C4-2B (cell line): ENCODE data around the gene MSI2.

Source experiments
- ZFX ChIP-seq: fragments of 450-650 bp; IDR thresholded peaks from 2 replicates; pipeline ENCODE4 v1.6.1; 2017
- TF ChIP-seq, protein P1 (sequence below): fragments of 450-650 bp; conservative IDR thresholded peaks from 2 replicates; pipeline ENCODE4 v1.5.1; 2017; ENCODE audit warnings: mild to moderate bottlenecking

DNA sequence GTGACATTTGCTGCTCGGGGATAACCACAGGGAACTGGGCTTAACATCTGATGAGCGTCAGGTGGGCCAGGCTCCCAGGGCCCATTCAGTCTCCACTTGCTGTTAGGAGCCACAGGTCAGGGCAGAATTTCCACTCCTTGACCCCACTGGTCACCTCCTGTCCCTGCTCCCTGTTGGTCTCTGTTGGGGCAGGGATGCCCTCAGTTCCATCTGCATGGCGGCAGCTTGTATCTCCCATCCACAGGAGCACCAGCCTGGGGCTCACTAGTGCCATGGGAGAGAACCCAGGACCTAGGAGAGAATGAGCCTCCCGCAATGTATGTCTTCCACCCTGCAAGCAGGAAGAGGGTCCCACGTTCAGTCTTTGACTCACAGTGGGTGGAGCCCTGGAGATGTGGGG lies 276.6 kb downstream of the MSI2 start:
- TF ChIP-seq, protein P1, sequence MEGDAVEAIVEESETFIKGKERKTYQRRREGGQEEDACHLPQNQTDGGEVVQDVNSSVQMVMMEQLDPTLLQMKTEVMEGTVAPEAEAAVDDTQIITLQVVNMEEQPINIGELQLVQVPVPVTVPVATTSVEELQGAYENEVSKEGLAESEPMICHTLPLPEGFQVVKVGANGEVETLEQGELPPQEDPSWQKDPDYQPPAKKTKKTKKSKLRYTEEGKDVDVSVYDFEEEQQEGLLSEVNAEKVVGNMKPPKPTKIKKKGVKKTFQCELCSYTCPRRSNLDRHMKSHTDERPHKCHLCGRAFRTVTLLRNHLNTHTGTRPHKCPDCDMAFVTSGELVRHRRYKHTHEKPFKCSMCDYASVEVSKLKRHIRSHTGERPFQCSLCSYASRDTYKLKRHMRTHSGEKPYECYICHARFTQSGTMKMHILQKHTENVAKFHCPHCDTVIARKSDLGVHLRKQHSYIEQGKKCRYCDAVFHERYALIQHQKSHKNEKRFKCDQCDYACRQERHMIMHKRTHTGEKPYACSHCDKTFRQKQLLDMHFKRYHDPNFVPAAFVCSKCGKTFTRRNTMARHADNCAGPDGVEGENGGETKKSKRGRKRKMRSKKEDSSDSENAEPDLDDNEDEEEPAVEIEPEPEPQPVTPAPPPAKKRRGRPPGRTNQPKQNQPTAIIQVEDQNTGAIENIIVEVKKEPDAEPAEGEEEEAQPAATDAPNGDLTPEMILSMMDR, result no peak
- no peak for TF ChIP-seq ZFX
